ENCODE data around the gene MEIS3. TPM values are rescaled to one million over a fixed set of nuclear protein-coding genes. Genes with fewer than 3 reads are reported as not detected.
"Not testable (repeated sequence)": the region's sequence is repeated elsewhere in the genome, so short reads cannot be mapped to it uniquely, and the experiment has no call there.

Gene MEIS3
- total and polyA plus RNA-seq, 4 donors: 0.75 to 19.6 (median 5.8) TPM

- H3K27me3 ChIP-seq (ENCODE audit: control insufficient read depth in 1 of 2, insufficient read depth in 2 of 2, low read length in 1 of 2): no peaks in the 10 kb centered on the region
- intact Hi-C loops (cut with DNase I): no loop called here
- H3K4me1 ChIP-seq (ENCODE audit: control insufficient read depth in 1 of 2, insufficient read depth in 2 of 2, low read length in 2 of 2): no peaks in the 10 kb centered on the region
- WGBS, 2 donors: 80 to 83% methylated on average over 10 of the region's 10 CpGs
- no peak for ATAC-seq (ENCODE audit: low FRiP score)
- H3K9me3 ChIP-seq (ENCODE audit: control insufficient read depth, low read length): no peaks in the 10 kb centered on the region
- peaks cover 0 to 2% of the 10 kb centered on the region in 2 donors for H3K36me3 ChIP-seq (ENCODE audit: control insufficient read depth in 1 of 2, insufficient read depth in 2 of 2, low read length in 1 of 2)
- H3K27ac ChIP-seq (ENCODE audit: low read depth in 1 of 2, low read length in 2 of 2): no peak overlapping the region
- no peak for DNase-seq
- no peak overlapping the region for H3K4me3 ChIP-seq (ENCODE audit: low read length in 2 of 2)
Measured at GRCh38 chr19:47370045-47370611, 49.2 kb downstream of the MEIS3 start.

- DNase-seq; H3K27me3 ChIP-seq (ENCODE audit: control insufficient read depth in 1 of 2, insufficient read depth in 2 of 2, low read length in 1 of 2); H3K4me1 ChIP-seq (ENCODE audit: control insufficient read depth in 1 of 2, insufficient read depth in 2 of 2, low read length in 2 of 2); intact Hi-C loops (cut with DNase I); H3K4me3 ChIP-seq (ENCODE audit: low read length in 2 of 2); ATAC-seq (ENCODE audit: low FRiP score); H3K36me3 ChIP-seq (ENCODE audit: control insufficient read depth in 1 of 2, insufficient read depth in 2 of 2, low read length in 1 of 2); H3K9me3 ChIP-seq (ENCODE audit: control insufficient read depth, low read length); H3K27ac ChIP-seq (ENCODE audit: low read depth in 1 of 2, low read length in 2 of 2): not testable (repeated sequence)
- 90 to 93% methylated on average over 10 of the region's 10 CpGs for WGBS, 2 donors
Measured at GRCh38 chr19:47365455-47365854, 53.9 kb downstream of the MEIS3 start.

- no peak overlapping the region for H3K4me3 ChIP-seq (ENCODE audit: low read length in 2 of 2)
- 87% methylated on average over 13 of the region's 13 CpGs for WGBS, 2 donors
- H3K27ac ChIP-seq (ENCODE audit: low read depth in 1 of 2, low read length in 2 of 2): no peak overlapping the region
- no peak for ATAC-seq (ENCODE audit: low FRiP score)
- no peaks in the 10 kb centered on the region for H3K27me3 ChIP-seq (ENCODE audit: control insufficient read depth in 1 of 2, insufficient read depth in 2 of 2, low read length in 1 of 2)
- H3K4me1 ChIP-seq (ENCODE audit: control insufficient read depth in 1 of 2, insufficient read depth in 2 of 2, low read length in 2 of 2): no peaks in the 10 kb centered on the region
- DNase-seq: no peak
- H3K36me3 ChIP-seq (ENCODE audit: control insufficient read depth in 1 of 2, insufficient read depth in 2 of 2, low read length in 1 of 2): peaks cover 0 to 6% of the 10 kb centered on the region in 2 donors
- intact Hi-C loops (cut with DNase I): no loop called here
- H3K9me3 ChIP-seq (ENCODE audit: control insufficient read depth, low read length): no peaks in the 10 kb centered on the region
Measured at GRCh38 chr19:47363758-47364531, 55.4 kb downstream of the MEIS3 start.

DNA sequence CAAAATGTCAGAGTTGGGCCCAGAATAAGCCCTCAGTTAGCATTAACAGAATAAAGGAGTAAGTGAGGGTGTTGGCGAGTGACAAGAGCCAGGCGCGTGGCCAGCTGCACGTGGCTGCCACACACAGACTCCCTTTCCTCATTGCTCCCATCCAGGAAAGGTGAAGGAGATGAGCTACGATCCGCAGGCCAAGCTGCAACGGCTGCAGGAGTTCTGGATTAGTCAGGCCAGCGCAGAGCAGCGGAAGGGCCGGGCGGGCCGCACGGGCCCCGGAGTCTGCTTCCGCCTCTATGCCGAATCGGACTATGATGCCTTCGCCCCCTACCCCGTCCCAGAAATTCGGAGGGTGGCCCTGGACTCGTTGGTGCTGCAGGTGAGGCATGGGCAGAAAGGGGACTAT, 57.0 kb downstream of the MEIS3 start:
- Histone ChIP-seq H3K27me3 (ENCODE audit: control insufficient read depth in 1 of 2, insufficient read depth in 2 of 2, low read length in 1 of 2) (no peaks in the 10 kb centered on the region), H3K36me3 (ENCODE audit: control insufficient read depth in 1 of 2, insufficient read depth in 2 of 2, low read length in 1 of 2) (peaks cover 0 to 8% of the 10 kb centered on the region in 2 donors), H3K27ac (ENCODE audit: low read depth in 1 of 2, low read length in 2 of 2) (no peak overlapping the region), H3K4me1 (ENCODE audit: control insufficient read depth in 1 of 2, insufficient read depth in 2 of 2, low read length in 2 of 2) (no peaks in the 10 kb centered on the region), H3K4me3 (ENCODE audit: low read length in 2 of 2) (no peak overlapping the region), H3K9me3 (ENCODE audit: control insufficient read depth, low read length) (no peaks in the 10 kb centered on the region)
- ATAC-seq (ENCODE audit: low FRiP score): no peak
- intact Hi-C loops (cut with DNase I): no loop called here
- 94 to 95% methylated on average over 21 of the region's 21 CpGs for WGBS, 2 donors
- DNase-seq: no peak

DNA sequence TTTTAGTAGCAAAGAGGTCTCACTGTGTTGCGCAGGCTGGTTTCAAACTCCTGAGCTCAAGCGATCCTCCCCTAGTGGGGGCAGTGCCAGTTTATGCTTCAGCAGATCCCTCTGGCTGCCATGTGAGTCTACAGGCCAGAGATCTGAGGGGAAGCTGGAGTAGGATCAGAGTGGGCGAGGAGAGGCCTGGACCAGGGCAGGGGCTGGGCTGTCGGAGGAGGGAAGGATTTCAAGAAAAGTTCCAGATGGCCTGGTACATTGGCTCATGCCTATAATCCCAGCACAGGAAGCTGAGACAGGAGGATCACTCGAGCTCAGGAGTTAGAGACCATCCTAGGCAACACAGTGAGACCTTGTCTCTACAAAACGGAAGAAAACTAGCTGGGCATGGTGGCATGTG, 60.4 kb downstream of the MEIS3 start:
- H3K9me3 ChIP-seq (ENCODE audit: control insufficient read depth, low read length): no peaks in the 10 kb centered on the region
- intact Hi-C loops (cut with DNase I): no loop called here
- no peak overlapping the region for H3K4me3 ChIP-seq (ENCODE audit: low read length in 2 of 2)
- 79 to 88% methylated on average over 6 of the region's 6 CpGs for WGBS, 2 donors
- ATAC-seq (ENCODE audit: low FRiP score) (no peak), DNase-seq (no peak)
- H3K4me1 ChIP-seq (ENCODE audit: control insufficient read depth in 1 of 2, insufficient read depth in 2 of 2, low read length in 2 of 2): no peaks in the 10 kb centered on the region
- peaks cover 0 to 6% of the 10 kb centered on the region in 2 donors for H3K36me3 ChIP-seq (ENCODE audit: control insufficient read depth in 1 of 2, insufficient read depth in 2 of 2, low read length in 1 of 2)
- no peaks in the 10 kb centered on the region for H3K27me3 ChIP-seq (ENCODE audit: control insufficient read depth in 1 of 2, insufficient read depth in 2 of 2, low read length in 1 of 2)
- no peak overlapping the region for H3K27ac ChIP-seq (ENCODE audit: low read depth in 1 of 2, low read length in 2 of 2)

DNA sequence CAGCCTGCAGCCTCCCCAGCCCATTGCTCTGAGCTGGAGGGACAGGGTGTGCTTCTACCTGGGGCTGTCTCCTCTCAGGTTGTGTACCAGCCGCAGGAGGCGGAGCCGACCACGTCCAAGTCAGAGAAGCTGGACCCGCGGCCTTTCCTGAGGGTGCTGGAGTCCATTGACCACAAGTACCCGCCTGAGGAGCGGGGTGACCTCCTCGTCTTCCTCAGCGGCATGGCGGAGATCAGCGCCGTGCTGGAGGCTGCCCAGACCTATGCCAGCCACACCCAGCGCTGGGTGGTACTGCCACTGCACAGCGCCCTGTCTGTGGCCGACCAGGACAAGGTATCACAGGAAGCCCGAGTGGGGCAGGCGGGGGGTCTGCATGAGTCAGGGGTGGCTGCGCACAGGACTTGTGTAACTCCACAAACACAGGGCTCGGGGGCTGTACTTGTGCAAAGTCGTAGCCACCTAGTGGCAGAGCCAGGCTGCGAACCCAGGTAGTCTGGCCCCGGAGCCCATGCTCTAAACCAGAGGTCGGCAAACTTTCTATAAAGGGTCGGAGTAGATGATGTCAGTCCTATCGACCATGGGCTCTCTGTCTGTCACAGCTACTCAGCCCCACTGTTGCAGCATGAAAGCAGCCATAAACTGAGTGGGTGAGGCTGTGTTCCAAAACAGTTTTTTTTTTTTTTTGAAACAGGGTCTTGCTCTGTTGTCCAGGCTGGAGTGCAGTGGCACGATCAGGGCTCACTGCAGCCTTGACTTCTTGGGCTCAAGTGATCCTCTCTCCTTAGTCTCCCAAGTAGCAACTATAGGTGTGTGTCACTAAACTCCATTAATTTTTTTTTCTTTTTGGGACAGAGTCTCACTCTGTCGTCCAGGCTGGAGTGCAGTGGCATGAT, 61.3 kb downstream of the MEIS3 start:
- ATAC-seq (ENCODE audit: low FRiP score): no peak
- H3K9me3 ChIP-seq (ENCODE audit: control insufficient read depth, low read length): no peaks in the 10 kb centered on the region
- intact Hi-C loops (cut with DNase I): no loop called here

GRCh38 chr19:47356900-47357299, 62.4 kb downstream of the MEIS3 start:
- WGBS, 2 donors: 98 to 99% methylated on average over 6 of the region's 6 CpGs
- H3K36me3 ChIP-seq (ENCODE audit: control insufficient read depth in 1 of 2, insufficient read depth in 2 of 2, low read length in 1 of 2): peaks cover 0 to 10% of the 10 kb centered on the region in 2 donors
- H3K27ac ChIP-seq (ENCODE audit: low read depth in 1 of 2, low read length in 2 of 2): no peak overlapping the region
- DNase-seq: no peak
- no peaks in the 10 kb centered on the region for H3K9me3 ChIP-seq (ENCODE audit: control insufficient read depth, low read length)
- H3K4me1 ChIP-seq (ENCODE audit: control insufficient read depth in 1 of 2, insufficient read depth in 2 of 2, low read length in 2 of 2): no peaks in the 10 kb centered on the region
- H3K27me3 ChIP-seq (ENCODE audit: control insufficient read depth in 1 of 2, insufficient read depth in 2 of 2, low read length in 1 of 2): no peaks in the 10 kb centered on the region
- no peak overlapping the region for H3K4me3 ChIP-seq (ENCODE audit: low read length in 2 of 2)
- no peak for ATAC-seq (ENCODE audit: low FRiP score)
- intact Hi-C loops (cut with DNase I): no loop called here

More for the DNA sequence above, 61.3 kb downstream of the MEIS3 start:
- H3K4me3 ChIP-seq (ENCODE audit: low read length in 2 of 2): no peak overlapping the region
- H3K36me3 ChIP-seq (ENCODE audit: control insufficient read depth in 1 of 2, insufficient read depth in 2 of 2, low read length in 1 of 2): peaks cover 0 to 10% of the 10 kb centered on the region in 2 donors
- H3K27ac ChIP-seq (ENCODE audit: low read depth in 1 of 2, low read length in 2 of 2): no peak overlapping the region
- no peaks in the 10 kb centered on the region for H3K4me1 ChIP-seq (ENCODE audit: control insufficient read depth in 1 of 2, insufficient read depth in 2 of 2, low read length in 2 of 2)
- no peaks in the 10 kb centered on the region for H3K27me3 ChIP-seq (ENCODE audit: control insufficient read depth in 1 of 2, insufficient read depth in 2 of 2, low read length in 1 of 2)
- DNase-seq: no peak
- 95% methylated on average over 25 to 28 of the region's 28 CpGs for WGBS, 2 donors

- ATAC-seq (ENCODE audit: low FRiP score): no peak
- Histone ChIP-seq H3K27me3 (ENCODE audit: control insufficient read depth in 1 of 2, insufficient read depth in 2 of 2, low read length in 1 of 2) (no peaks in the 10 kb centered on the region), H3K9me3 (ENCODE audit: control insufficient read depth, low read length) (no peaks in the 10 kb centered on the region), H3K27ac (ENCODE audit: low read depth in 1 of 2, low read length in 2 of 2) (no peak overlapping the region), H3K4me1 (ENCODE audit: control insufficient read depth in 1 of 2, insufficient read depth in 2 of 2, low read length in 2 of 2) (no peaks in the 10 kb centered on the region), H3K36me3 (ENCODE audit: control insufficient read depth in 1 of 2, insufficient read depth in 2 of 2, low read length in 1 of 2) (peaks cover 0 to 6% of the 10 kb centered on the region in 2 donors), H3K4me3 (ENCODE audit: low read length in 2 of 2) (no peak overlapping the region)
- WGBS, 2 donors: 77 to 78% methylated on average over 24 of the region's 24 CpGs
- DNase-seq: no peak
- intact Hi-C loops (cut with DNase I): no loop called here
Measured at GRCh38 chr19:47353307-47353712, 66.0 kb downstream of the MEIS3 start.
